ENCODE measurements around the gene GSC2. TPM values are rescaled to one million over a fixed set of nuclear protein-coding genes. Genes with fewer than 3 reads are reported as not detected.

Gene GSC2
- total RNA-seq, 2 experiments from 2014 or later: not detected

- DNase-seq: no peak
- H3K27me3 Mint-ChIP-seq: no peaks in the 10 kb centered on the region
- H3K36me3 Mint-ChIP-seq: peaks cover 14% of the 10 kb centered on the region
- H3K4me3 Mint-ChIP-seq: no peak overlapping the region
- no peaks in the 10 kb centered on the region for H3K9me3 Mint-ChIP-seq
- H3K4me1 Mint-ChIP-seq: peaks cover 2% of the 10 kb centered on the region
- no peak overlapping the region for H3K27ac Mint-ChIP-seq
These were observed 15.8 kb downstream of the GSC2 start for GRCh38 chr22:19134176-19134831.

- H3K9me3 Mint-ChIP-seq: no peaks in the 10 kb centered on the region
- H3K27me3 Mint-ChIP-seq: no peaks in the 10 kb centered on the region
These were observed 16.5 kb downstream of the GSC2 start for GRCh38 chr22:19133561-19133960.

DNA sequence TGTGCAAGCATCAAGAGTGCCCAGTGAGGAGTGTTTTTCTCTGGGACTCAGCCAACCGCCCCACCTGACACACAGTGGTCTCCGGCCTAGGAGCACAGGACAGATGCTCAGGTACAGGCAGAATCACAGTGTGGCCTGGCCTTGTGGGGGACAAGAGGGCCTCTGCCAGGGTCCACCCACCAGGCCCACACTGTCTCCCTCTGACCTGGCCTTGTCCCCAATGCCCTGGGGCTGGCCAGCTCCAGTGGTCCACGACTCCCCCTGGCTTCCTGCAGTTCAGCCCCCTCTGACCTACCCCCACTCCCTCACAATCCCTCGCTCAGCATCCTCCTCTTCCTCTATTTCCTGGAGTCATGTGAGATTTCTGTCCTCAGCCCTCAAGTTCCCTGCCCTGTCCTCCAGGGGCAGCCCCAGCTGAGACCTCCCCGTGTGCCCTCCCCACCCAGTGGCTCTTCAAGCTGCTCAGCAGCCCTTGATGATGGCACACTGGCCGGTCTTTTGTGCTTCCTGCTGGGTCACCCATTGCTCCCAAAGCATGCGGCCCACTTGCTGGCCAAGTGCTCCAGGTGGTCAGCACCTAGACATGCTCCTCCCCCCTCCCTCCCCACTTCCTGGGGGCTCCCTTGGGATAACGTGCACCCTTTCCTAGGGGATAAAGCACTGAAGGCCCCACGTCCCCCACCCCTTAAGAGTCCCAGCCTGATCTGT, 17.2 kb downstream of the GSC2 start:
- Mint-ChIP-seq H3K9me3 (no peaks in the 10 kb centered on the region), H3K27me3 (no peaks in the 10 kb centered on the region), H3K4me3 (no peak overlapping the region), H3K36me3 (peaks cover 14% of the 10 kb centered on the region), H3K4me1 (peaks cover 2% of the 10 kb centered on the region), H3K27ac (no peak overlapping the region)
- DNase-seq: no peak

More at GRCh38 chr22:19133561-19133960, 16.5 kb downstream of the GSC2 start:
- Mint-ChIP-seq H3K4me1 (peaks cover 2% of the 10 kb centered on the region), H3K4me3 (no peak overlapping the region), H3K27ac (no peak overlapping the region), H3K36me3 (peaks cover 14% of the 10 kb centered on the region)
- DNase-seq: no peak

DNA sequence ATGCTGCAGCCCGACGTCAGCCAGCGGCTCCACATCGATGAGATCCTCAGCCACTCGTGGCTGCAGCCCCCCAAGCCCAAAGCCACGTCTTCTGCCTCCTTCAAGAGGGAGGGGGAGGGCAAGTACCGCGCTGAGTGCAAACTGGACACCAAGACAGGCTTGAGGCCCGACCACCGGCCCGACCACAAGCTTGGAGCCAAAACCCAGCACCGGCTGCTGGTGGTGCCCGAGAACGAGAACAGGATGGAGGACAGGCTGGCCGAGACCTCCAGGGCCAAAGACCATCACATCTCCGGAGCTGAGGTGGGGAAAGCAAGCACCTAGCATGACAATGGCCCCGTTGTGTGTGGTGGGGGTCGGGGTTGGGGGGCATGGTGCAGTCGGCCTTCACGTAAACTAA, 17.9 kb downstream of the GSC2 start:
- no peak overlapping the region for H3K27ac Mint-ChIP-seq
- peaks cover 14% of the 10 kb centered on the region for H3K36me3 Mint-ChIP-seq
- H3K9me3 Mint-ChIP-seq: no peaks in the 10 kb centered on the region
- no peak overlapping the region for H3K4me3 Mint-ChIP-seq
- DNase-seq: no peak
- H3K27me3 Mint-ChIP-seq: no peaks in the 10 kb centered on the region
- peaks cover 2% of the 10 kb centered on the region for H3K4me1 Mint-ChIP-seq

- Mint-ChIP-seq H3K27me3 (no peaks in the 10 kb centered on the region), H3K4me3 (no peak overlapping the region), H3K4me1 (peaks cover 2% of the 10 kb centered on the region), H3K27ac (no peak overlapping the region), H3K9me3 (no peaks in the 10 kb centered on the region), H3K36me3 (peaks cover 14% of the 10 kb centered on the region)
- no peak for DNase-seq
These were observed 18.4 kb downstream of the GSC2 start for GRCh38 chr22:19131685-19132015.

GRCh38 chr22:19130959-19131684, 19.0 kb downstream of the GSC2 start, which contains the start of gene TSSK2:
TSSK2 (plus strand) TSS chr22:19131308; CDS start chr22:19131400, 92 bp downstream.
- Mint-ChIP-seq H3K36me3 (peaks cover 10% of the 10 kb centered on the region), H3K27me3 (no peaks in the 10 kb centered on the region), H3K27ac (no peak within 1 kb of the TSS), H3K4me1 (peaks cover 2% of the 10 kb centered on the region), H3K9me3 (no peaks in the 10 kb centered on the region), H3K4me3 (no peak within 1 kb of the TSS)
- no peak for DNase-seq

GRCh38 chr22:19129871-19130270, 20.2 kb downstream of the GSC2 start:
- Mint-ChIP-seq H3K9me3 (no peaks in the 10 kb centered on the region), H3K4me3 (no peak overlapping the region), H3K36me3 (peaks cover 4% of the 10 kb centered on the region), H3K4me1 (no peaks in the 10 kb centered on the region), H3K27me3 (no peaks in the 10 kb centered on the region), H3K27ac (no peak overlapping the region)
- no peak for DNase-seq

DNA sequence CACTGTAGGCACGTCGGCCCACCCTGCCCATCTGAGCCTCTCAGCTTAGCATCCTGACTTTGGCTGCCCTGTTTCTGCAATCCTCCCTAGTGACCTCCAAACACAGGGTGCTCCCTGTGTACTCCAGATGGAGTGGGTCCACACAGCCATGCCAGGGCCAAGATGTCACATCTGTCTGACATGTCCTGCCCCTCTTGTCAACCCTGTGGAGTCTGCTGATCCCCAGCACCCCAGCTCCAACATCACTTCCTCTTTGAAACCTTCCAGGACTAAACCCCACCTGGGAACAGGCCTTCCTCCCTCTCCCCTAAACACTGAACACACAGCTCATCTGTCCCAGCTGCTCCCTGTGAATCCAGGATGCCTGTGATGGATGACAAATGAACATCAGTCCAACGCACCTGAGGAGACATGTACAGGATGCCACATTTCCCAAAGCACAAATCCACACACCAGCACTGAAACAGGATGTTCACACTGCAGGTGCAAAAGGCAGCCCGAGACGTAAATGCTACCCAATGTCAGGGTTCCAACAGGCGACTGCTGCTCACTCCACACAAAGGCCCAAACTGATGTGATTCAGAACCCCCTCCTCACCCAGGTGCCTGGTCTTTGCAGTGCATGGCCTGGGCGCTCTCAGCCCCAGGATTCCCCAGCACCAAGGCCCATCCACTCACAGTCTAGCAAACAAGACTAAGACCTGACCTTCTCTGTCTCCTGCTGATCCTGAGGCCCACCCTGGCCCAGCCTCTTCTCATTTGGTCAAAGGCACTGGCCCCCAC, 21.0 kb downstream of the GSC2 start:
- H3K4me3 Mint-ChIP-seq: no peak overlapping the region
- H3K36me3 Mint-ChIP-seq: peaks cover 2% of the 10 kb centered on the region
- no peak for DNase-seq
- no peaks in the 10 kb centered on the region for H3K27me3 Mint-ChIP-seq
- no peaks in the 10 kb centered on the region for H3K4me1 Mint-ChIP-seq
- no peak overlapping the region for H3K27ac Mint-ChIP-seq
- H3K9me3 Mint-ChIP-seq: no peaks in the 10 kb centered on the region

DNA sequence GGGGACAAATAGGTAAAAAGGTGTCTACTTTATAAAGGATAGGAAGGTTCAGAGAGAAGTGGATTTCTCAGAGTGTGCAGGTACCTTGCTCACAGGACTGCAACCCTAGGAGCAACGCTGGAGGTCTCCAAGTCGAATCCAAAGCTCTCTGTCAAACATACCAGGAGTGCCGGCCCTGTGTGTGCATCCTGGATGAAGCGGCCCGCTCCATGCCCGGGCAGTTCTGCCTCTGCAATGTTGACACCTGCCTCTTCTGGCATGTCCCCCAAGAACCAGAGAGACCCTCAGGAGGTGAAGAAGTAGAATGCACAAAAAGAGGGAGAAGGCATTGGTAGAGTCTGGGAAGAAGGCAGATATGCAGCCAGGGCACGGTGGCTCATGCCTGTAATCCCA, 22.1 kb downstream of the GSC2 start:
- Mint-ChIP-seq H3K4me3 (no peak overlapping the region), H3K36me3 (no peaks in the 10 kb centered on the region), H3K27me3 (no peaks in the 10 kb centered on the region), H3K4me1 (peaks cover 3% of the 10 kb centered on the region), H3K9me3 (no peaks in the 10 kb centered on the region), H3K27ac (no peak overlapping the region)
- DNase-seq: no peak

DNA sequence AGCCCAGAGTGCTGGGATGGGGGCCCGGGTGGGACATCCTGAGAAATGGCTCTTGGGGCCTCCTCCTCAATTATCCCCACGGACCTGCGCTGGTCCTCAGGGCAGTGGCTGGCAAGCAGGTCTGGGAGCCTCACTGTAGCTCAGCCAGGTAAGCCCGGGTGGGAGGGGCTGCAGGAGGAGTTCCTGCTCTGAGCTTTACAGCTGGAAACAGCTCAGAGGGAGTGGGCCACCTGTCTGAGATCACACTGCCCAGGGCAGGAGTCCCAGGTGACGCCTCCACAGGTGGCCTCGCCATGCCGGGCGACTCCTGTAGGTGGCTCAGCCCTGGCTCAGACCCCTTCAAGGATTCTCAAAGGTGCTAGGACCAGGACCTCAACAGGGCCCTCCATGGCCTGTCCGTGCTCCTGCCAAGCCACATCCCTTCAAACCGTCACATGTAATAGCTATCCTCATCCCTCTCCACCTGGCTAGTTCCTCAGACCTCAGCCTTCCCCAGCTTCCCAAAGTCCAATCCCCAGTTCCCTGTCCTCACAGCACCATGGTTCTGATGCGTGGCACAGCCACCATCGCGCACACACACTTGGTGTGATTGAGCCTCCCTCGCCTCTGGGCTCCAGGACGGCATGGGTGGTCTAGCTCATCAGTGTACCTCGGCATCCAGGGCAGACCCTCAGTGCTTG, 22.6 kb downstream of the GSC2 start:
- Mint-ChIP-seq H3K36me3 (no peaks in the 10 kb centered on the region), H3K27ac (no peak overlapping the region), H3K27me3 (no peaks in the 10 kb centered on the region), H3K4me1 (peaks cover 7% of the 10 kb centered on the region), H3K4me3 (no peak overlapping the region), H3K9me3 (no peaks in the 10 kb centered on the region)
- DNase-seq: no peak

DNA sequence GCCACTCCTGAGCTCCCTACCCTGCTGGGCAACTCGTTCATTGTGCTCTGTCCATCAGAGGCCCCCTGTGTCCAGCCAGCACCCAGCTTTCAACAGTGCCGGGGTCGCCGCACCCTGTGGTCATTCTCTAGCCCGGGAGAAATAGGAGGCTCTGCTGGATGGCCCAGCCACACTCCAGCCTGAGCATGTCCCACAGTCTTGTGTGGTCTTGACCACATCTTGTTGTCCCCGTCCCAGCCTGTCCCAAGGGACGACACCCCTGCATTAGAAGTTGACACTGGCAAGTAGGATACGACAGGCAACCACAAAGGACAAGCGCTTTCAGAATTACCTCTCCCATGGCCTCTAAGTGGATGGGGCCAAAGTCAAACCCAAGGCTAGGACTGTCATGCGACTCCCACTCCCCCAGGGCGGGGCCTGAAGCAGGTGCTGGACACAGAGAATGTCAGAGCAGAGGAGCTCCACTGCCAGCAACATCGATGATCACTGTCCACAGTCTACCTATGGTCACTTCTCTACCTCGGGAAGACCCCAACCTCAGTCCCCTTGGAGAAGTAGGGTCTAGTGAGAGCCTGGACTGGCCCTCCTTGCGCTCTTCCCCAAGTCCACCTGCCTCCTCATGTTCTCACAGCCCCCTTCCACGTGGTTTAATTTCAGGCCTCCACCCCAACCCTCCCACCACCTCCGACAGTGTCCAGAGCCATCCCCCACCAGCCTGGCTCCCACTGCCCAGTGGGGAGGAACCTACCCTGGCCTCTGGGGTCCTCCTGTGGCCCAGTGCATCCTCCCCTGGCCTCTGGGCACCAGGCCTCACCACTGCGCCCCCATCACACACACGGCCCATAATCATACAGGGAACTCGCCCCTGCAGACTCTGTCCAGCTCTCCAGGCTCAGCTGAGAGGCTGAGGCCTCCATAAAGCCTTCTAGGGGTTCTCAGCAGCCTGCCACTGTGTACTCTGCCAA, 23.5 kb downstream of the GSC2 start:
- Mint-ChIP-seq H3K27me3 (no peaks in the 10 kb centered on the region), H3K4me3 (no peak overlapping the region), H3K36me3 (no peaks in the 10 kb centered on the region), H3K27ac (no peak overlapping the region), H3K9me3 (no peaks in the 10 kb centered on the region), H3K4me1 (peaks cover 8% of the 10 kb centered on the region)
- DNase-seq: no peak

DNA sequence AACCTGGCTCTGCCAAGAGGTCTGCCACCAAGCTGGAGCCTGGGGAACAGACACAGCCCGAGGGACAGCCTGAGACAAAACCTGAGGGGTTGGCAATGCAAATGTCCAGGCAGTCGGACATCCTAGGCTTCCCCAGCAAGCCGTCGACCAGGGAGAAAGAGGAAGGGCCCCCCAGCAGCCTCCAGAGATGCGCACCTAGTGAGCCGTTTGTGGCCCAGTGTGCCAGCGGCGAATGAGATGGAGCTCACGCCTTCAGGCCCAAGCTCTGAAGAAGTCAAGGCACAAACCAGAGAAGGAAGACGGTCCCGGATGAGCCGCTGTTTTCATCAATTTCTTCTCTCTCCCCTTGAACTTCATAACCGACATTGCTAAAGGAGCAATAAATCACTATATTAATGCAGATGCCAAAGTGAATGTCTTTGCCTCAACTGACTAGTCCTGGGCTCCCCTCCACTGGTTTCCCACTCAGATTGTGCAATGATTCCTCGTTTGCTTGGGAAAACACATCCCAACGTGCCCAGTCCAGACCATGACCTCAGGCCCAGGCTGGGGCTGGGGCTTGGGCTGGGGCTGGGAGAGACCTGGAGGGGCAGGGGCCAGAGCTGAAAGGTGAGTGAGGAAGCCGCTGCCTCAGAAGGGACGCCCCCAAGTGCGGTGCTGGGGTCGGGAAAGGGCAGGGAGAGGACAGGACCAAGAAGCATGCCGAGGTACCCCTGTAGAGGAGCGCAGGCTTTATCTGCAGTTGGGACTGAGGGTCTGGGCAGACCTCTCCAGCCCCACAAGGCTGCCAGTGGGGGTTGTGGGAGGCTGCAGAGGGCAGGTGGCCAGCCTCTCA, 24.4 kb downstream of the GSC2 start:
- Mint-ChIP-seq H3K27me3 (no peaks in the 10 kb centered on the region), H3K36me3 (peaks cover 4% of the 10 kb centered on the region), H3K4me1 (peaks cover 13% of the 10 kb centered on the region)

DNA sequence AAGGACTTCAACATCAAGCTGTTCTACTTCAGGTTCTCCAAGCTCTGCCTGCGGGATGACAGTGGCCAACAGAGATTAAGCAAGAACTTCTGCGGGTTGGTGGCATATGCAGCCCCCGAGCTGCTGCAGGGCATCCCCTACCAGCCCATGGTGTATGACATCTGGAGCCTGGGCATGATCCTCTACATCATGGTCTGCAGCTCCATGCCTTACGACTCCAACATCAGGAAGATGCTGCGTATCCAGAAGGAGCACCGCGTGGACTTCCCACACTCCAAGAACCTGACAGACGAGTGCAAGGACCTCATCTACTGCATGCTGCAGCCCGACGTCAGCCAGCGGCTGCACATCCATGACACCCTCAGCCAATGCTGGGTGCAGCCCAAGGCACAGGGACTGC, 25.1 kb downstream of the GSC2 start:
- no peaks in the 10 kb centered on the region for H3K27me3 Mint-ChIP-seq

More for the DNA sequence above, 24.4 kb downstream of the GSC2 start:
- Mint-ChIP-seq H3K27ac (no peak overlapping the region), H3K9me3 (no peaks in the 10 kb centered on the region), H3K4me3 (no peak overlapping the region)
- no peak for DNase-seq

More for the DNA sequence above, 25.1 kb downstream of the GSC2 start:
- peaks cover 4% of the 10 kb centered on the region for H3K36me3 Mint-ChIP-seq
- H3K4me1 Mint-ChIP-seq: peaks cover 20% of the 10 kb centered on the region
- H3K27ac Mint-ChIP-seq: no peak overlapping the region
- H3K4me3 Mint-ChIP-seq: no peak overlapping the region
- H3K9me3 Mint-ChIP-seq: no peaks in the 10 kb centered on the region
- DNase-seq: no peak

Measured in activated naive CD8-positive, alpha-beta T cell treated with anti-CD3 and anti-CD28 coated beads for 36 hours (primary cell).